CD4-positive, alpha-beta T cell treated with Interleukin-21 for 1 hour (primary cell): ENCODE data around the gene C10orf53.

Experiments
- DNase-seq: peaks from one replicate; pipeline ENCODE4 v3.0.0-alpha.2; 2020

C10orf53 gene

GRCh38 chr10:49738616-49739360 lies 59.3 kb downstream of the C10orf53 start:
- no peak for DNase-seq

GRCh38 chr10:49739426-49739825 lies 60.0 kb downstream of the C10orf53 start:
- no peak for DNase-seq

- no peak for DNase-seq
Measured at GRCh38 chr10:49740346-49741107, 61.1 kb downstream of the C10orf53 start.

GRCh38 chr10:49741108-49741995 lies 61.9 kb downstream of the C10orf53 start:
- no peak for DNase-seq

- no peak for DNase-seq
Measured at GRCh38 chr10:49742683-49743463, 63.4 kb downstream of the C10orf53 start.

GRCh38 chr10:49743464-49744075 lies 64.1 kb downstream of the C10orf53 start:
- no peak for DNase-seq

- DNase-seq: no peak
Measured at GRCh38 chr10:49744091-49744685, 64.7 kb downstream of the C10orf53 start.

GRCh38 chr10:49744924-49745605 lies 65.6 kb downstream of the C10orf53 start:
- no peak for DNase-seq

GRCh38 chr10:49745756-49746155 lies 66.3 kb downstream of the C10orf53 start:
- no peak for DNase-seq

GRCh38 chr10:49746626-49747302 lies 67.3 kb downstream of the C10orf53 start:
- no peak for DNase-seq
